H9 (cell line): ENCODE results near the gene CDH4. TPM values are rescaled to one million over a fixed set of nuclear protein-coding genes. Genes with fewer than 3 reads are reported as not detected.

ENCODE experiments used
- DNase-seq: peaks from one replicate; pipeline ENCODE4 v3.0.0-alpha.2; 2017
- H2AFZ ChIP-seq: one replicate; pipeline ENCODE4 v1.6.1; 2013; ENCODE audit warnings: mild to moderate bottlenecking, low read length, control low read depth, moderate library complexity
- H2AK5ac ChIP-seq: 2 replicates; pipeline ENCODE4 v1.6.1; 2013; ENCODE audit warnings: low read length, control low read depth, mixed read lengths; ENCODE audit not compliant: insufficient read length
- H2BK120ac ChIP-seq: one replicate; pipeline ENCODE4 v1.6.1; 2013; ENCODE audit warnings: low read depth, mild to moderate bottlenecking, low read length, control low read depth, inconsistent platforms; ENCODE audit not compliant: poor library complexity, severe bottlenecking
- H2BK12ac ChIP-seq: 2 replicates; pipeline ENCODE4 v1.6.1; 2013; ENCODE audit warnings: low read length, control low read depth, mixed read lengths, low read depth; ENCODE audit not compliant: insufficient read length
- H2BK15ac ChIP-seq: 2 replicates; pipeline ENCODE4 v1.6.1; 2013; ENCODE audit warnings: low read depth, low read length, control low read depth
- H2BK20ac ChIP-seq: one replicate; pipeline ENCODE4 v1.6.1; 2013; ENCODE audit warnings: low read depth, mild to moderate bottlenecking, low read length, control low read depth, inconsistent platforms; ENCODE audit not compliant: poor library complexity, severe bottlenecking
- H2BK5ac ChIP-seq: 2 replicates; pipeline ENCODE4 v1.6.1; 2013; ENCODE audit warnings: low read length, control low read depth, mixed read lengths; ENCODE audit not compliant: insufficient read length
- H3K14ac ChIP-seq: 2 replicates; pipeline ENCODE4 v1.6.1; 2013; ENCODE audit warnings: low read length, control low read depth; ENCODE audit not compliant: insufficient read depth
- H3K18ac ChIP-seq: 2 replicates; pipeline ENCODE4 v1.6.1; 2013; ENCODE audit warnings: low read depth, mild to moderate bottlenecking, mixed read lengths, low read length, control low read depth; ENCODE audit not compliant: insufficient read length
- H3K23ac ChIP-seq: 2 replicates; pipeline ENCODE4 v1.6.1; 2013; ENCODE audit warnings: low read length, control low read depth, mixed read lengths, low read depth; ENCODE audit not compliant: insufficient read length
- H3K23me2 ChIP-seq: 2 replicates; pipeline ENCODE4 v1.6.1; 2013; ENCODE audit warnings: low read depth, mild to moderate bottlenecking, mixed read lengths, low read length, control low read depth; ENCODE audit not compliant: insufficient read length, poor library complexity, severe bottlenecking
- H3K27ac ChIP-seq: 2 replicates; pipeline ENCODE4 v1.5.1; 2013; ENCODE audit warnings: low read length, control low read depth, mixed read lengths, low read depth; ENCODE audit not compliant: insufficient read length
- H3K27me3 ChIP-seq: 2 replicates; pipeline ENCODE4 v1.6.1; 2013; ENCODE audit warnings: low read length, control low read depth, inconsistent platforms; ENCODE audit not compliant: insufficient read depth
- H3K4ac ChIP-seq: 2 replicates; pipeline ENCODE4 v1.6.1; 2013; ENCODE audit warnings: low read depth, mild to moderate bottlenecking, control low read depth, inconsistent platforms, low read length, moderate library complexity
- H3K4me1 ChIP-seq: 2 replicates; pipeline ENCODE4 v1.6.1; 2013; ENCODE audit warnings: low read length, control low read depth, inconsistent platforms; ENCODE audit not compliant: insufficient read depth
- H3K4me2 ChIP-seq: 2 replicates; pipeline ENCODE4 v1.6.1; 2013; ENCODE audit warnings: low read length, control low read depth, mixed read lengths; ENCODE audit not compliant: insufficient read length, insufficient read depth
- H3K56ac ChIP-seq: 2 replicates; pipeline ENCODE4 v1.6.1; 2013; ENCODE audit warnings: low read depth, mild to moderate bottlenecking, mixed read lengths, low read length, control low read depth; ENCODE audit not compliant: insufficient read length
- H3K79me1 ChIP-seq: 2 replicates; pipeline ENCODE4 v1.6.1; 2013; ENCODE audit warnings: low read depth, mild to moderate bottlenecking, moderate library complexity, low read length, control low read depth, inconsistent platforms; ENCODE audit not compliant: insufficient read depth, poor library complexity, severe bottlenecking
- H3K79me2 ChIP-seq: 2 replicates; pipeline ENCODE4 v1.6.1; 2013; ENCODE audit warnings: low read length, control low read depth, inconsistent platforms; ENCODE audit not compliant: insufficient read depth
- H3K9ac ChIP-seq: 2 replicates; pipeline ENCODE4 v1.6.1; 2013; ENCODE audit warnings: low read length, control low read depth, mixed read lengths; ENCODE audit not compliant: insufficient read length; ENCODE audit errors: extremely low read depth
- H3K9me3 ChIP-seq: one replicate; pipeline ENCODE4 v1.6.1; 2013; ENCODE audit warnings: low read depth, low read length, inconsistent platforms; ENCODE audit not compliant: control insufficient read depth
- H3T11ph ChIP-seq: one replicate; pipeline ENCODE4 v1.6.1; 2013; ENCODE audit warnings: mild to moderate bottlenecking, low read length, control low read depth, inconsistent platforms
- H4K20me1 ChIP-seq: one replicate; pipeline ENCODE4 v1.6.1; 2013; ENCODE audit not compliant: control insufficient read depth, insufficient read length, insufficient read depth
- H4K5ac ChIP-seq: 2 replicates; pipeline ENCODE4 v1.6.1; 2013; ENCODE audit warnings: low read depth, mild to moderate bottlenecking, mixed read lengths, low read length, control low read depth; ENCODE audit not compliant: insufficient read length
- H4K8ac ChIP-seq: replicated peaks from 2 replicates; pipeline ENCODE4 v1.6.1; 2013; ENCODE audit warnings: low read length, control low read depth, mixed read lengths, low read depth; ENCODE audit not compliant: insufficient read length
- H4K91ac ChIP-seq: 2 replicates; pipeline ENCODE4 v1.6.1; 2013; ENCODE audit warnings: low read depth, mild to moderate bottlenecking, moderate library complexity, mixed read lengths, low read length, control low read depth; ENCODE audit not compliant: insufficient read length
- H3K27ac Mint-ChIP-seq, 3 experiments: 2 replicates in 2 of 3; 3 replicates in 1 of 3; pipeline ENCODE4 v1.8.0; 2020 to 2021; ENCODE audit warnings: mixed read lengths in 3 of 3, mild to moderate bottlenecking in 1 of 3, moderate library complexity in 1 of 3
- H3K27me3 Mint-ChIP-seq: 2 replicates; pipeline ENCODE4 v1.8.0; 2021; ENCODE audit warnings: low read depth, mild to moderate bottlenecking, moderate library complexity, mixed read lengths
- H3K36me3 Mint-ChIP-seq, 3 experiments: 2 replicates in 2 of 3; 3 replicates in 1 of 3; pipeline ENCODE4 v1.8.0; 2020 to 2021; ENCODE audit warnings: low read depth in 3 of 3, mixed read lengths in 3 of 3; ENCODE audit not compliant: insufficient read depth in 1 of 3
- H3K4me1 Mint-ChIP-seq, 2 experiments: 2 replicates each; pipeline ENCODE4 v1.8.0; 2020; ENCODE audit warnings: mixed read lengths in 2 of 2
- H3K4me3 Mint-ChIP-seq, 2 experiments: 2 replicates in 1 of 2; 3 replicates in 1 of 2; pipeline ENCODE4 v1.8.0; 2020 to 2021; ENCODE audit warnings: mild to moderate bottlenecking in 2 of 2, mixed read lengths in 2 of 2, moderate library complexity in 1 of 2
- H3K9me3 Mint-ChIP-seq, 2 experiments: 2 replicates in 1 of 2; 3 replicates in 1 of 2; pipeline ENCODE4 v1.8.0; 2020; ENCODE audit warnings: mild to moderate bottlenecking in 2 of 2, mixed read lengths in 2 of 2, moderate library complexity in 1 of 2
- WGBS: extraction: QIAGEN DNeasy Blood & Tissue Kit; methylation state at CpG from one replicate; pipeline ENCODE4 v1.1.7; 2013; ENCODE audit warnings: missing lambda C conversion rate, low lambda C conversion rate, mixed read lengths; ENCODE audit not compliant: insufficient read length; ENCODE audit errors: extremely low coverage; 5-methylcytosine and 5-hydroxymethylcytosine counted together
- total RNA-seq: library from RNA; stranded (reverse); gene quantifications from 2 replicates; pipeline ENCODE4 v1.2.1, GENCODE V29; 2021
- TF ChIP-seq, protein P1 (sequence below): fragments of 200-600 bp; sonication (generic); conservative IDR thresholded peaks from 3 replicates; pipeline ENCODE4 v1.8.0; 2021; ENCODE audit warnings: antibody characterized with exemption, mild to moderate bottlenecking

CDH4 gene
- total RNA-seq, 1 experiment from 2014 or later, result 3.0 TPM

DNA sequence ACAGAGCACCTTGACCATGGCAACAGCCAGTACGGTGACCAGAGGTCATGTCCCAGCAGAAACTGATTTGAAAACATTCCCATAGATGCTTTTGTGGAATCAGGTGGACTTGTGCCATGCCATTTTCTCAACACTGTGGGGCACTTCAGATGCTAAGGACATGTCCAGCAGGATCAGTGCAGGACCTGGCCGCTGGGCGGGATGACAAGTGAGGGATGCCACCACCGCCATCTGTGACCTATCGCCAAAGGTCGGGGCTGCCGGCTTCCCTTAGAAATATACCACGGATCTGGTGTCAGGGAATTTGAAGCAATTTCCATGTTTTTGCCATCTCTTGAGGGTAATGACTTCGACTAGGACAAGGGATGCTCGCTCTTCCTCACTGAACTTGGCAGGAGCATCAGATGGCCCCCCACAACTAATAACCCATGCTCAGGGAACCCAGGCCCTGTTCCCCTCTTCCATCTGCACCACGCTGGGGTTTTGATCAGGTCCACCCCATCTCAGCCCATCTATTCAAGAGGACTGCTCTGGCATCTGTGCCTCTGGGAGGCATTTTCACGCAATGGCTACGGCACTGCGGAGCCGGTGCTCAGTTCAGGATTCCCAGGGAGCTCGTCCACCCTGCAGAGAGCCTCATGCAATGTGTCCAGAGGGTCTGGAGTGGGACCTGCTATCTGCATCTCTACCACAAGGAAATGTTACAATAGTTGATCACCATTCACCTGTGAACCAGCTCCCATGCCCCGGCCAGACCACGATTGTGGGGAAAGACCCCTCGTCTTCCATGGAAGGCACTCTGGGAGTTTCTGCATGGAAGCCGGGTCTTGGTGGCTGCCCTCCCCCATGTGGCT is 511.1 kb downstream of the CDH4 start:
- TF ChIP-seq, protein P1, sequence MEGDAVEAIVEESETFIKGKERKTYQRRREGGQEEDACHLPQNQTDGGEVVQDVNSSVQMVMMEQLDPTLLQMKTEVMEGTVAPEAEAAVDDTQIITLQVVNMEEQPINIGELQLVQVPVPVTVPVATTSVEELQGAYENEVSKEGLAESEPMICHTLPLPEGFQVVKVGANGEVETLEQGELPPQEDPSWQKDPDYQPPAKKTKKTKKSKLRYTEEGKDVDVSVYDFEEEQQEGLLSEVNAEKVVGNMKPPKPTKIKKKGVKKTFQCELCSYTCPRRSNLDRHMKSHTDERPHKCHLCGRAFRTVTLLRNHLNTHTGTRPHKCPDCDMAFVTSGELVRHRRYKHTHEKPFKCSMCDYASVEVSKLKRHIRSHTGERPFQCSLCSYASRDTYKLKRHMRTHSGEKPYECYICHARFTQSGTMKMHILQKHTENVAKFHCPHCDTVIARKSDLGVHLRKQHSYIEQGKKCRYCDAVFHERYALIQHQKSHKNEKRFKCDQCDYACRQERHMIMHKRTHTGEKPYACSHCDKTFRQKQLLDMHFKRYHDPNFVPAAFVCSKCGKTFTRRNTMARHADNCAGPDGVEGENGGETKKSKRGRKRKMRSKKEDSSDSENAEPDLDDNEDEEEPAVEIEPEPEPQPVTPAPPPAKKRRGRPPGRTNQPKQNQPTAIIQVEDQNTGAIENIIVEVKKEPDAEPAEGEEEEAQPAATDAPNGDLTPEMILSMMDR, result no peak

More for the DNA sequence above, 511.1 kb downstream of the CDH4 start:
- Mint-ChIP-seq H3K4me1 (peaks cover 7 to 15% of the 10 kb centered on the region in 2 experiments), H3K36me3 (no peaks in the 10 kb centered on the region), H3K9me3 (no peaks in the 10 kb centered on the region), H3K4me3 (no peak overlapping the region; a peak in 1 of 5 replicates), H3K27ac (no peak overlapping the region), H3K27me3 (peaks cover 27% of the 10 kb centered on the region)
- H3K27ac ChIP-seq, result no peak overlapping the region
- H2BK15ac ChIP-seq, result no peak overlapping the region
- H3K4ac ChIP-seq, result no peak overlapping the region
- H2AK5ac ChIP-seq, result no peak overlapping the region
- H4K91ac ChIP-seq, result no peak overlapping the region
- no peaks in the 10 kb centered on the region for H3K79me1 ChIP-seq
- no peak overlapping the region for H3K56ac ChIP-seq
- H3K27me3 ChIP-seq, result no peaks in the 10 kb centered on the region; the same call in 1 of the 2 replicates
- no peak overlapping the region for H3K14ac ChIP-seq
- H4K5ac ChIP-seq, result no peak overlapping the region
- H2BK20ac ChIP-seq, result no peak overlapping the region
- H3K4me2 ChIP-seq, result no peak overlapping the region
- H2BK12ac ChIP-seq, result no peak overlapping the region
- no peak overlapping the region for H2BK120ac ChIP-seq
- H3T11ph ChIP-seq, result no peak overlapping the region
- H3K79me2 ChIP-seq, result no peaks in the 10 kb centered on the region
- no peak overlapping the region for H3K18ac ChIP-seq
- no peak overlapping the region for H3K9ac ChIP-seq
- no peak overlapping the region for H2AFZ ChIP-seq
- no peaks in the 10 kb centered on the region for H3K23me2 ChIP-seq
- no peak overlapping the region for H4K8ac ChIP-seq
- no CpG with 5 or more reads among the region's 20 CpGs for WGBS
- H3K4me1 ChIP-seq, result no peaks in the 10 kb centered on the region
- DNase-seq, result no peak
- H4K20me1 ChIP-seq, result no peaks in the 10 kb centered on the region
- H2BK5ac ChIP-seq, result no peak overlapping the region
- H3K23ac ChIP-seq, result no peak overlapping the region
- H3K9me3 ChIP-seq, result no peaks in the 10 kb centered on the region
